ENCODE data around the gene SDR42E1. TPM values are rescaled to one million over a fixed set of nuclear protein-coding genes. Genes with fewer than 3 reads are reported as not detected.

SDR42E1 gene
- total RNA-seq, 1 donor from 2014 or later, result 0.02 TPM

- H3K4me1 Mint-ChIP-seq (ENCODE audit: low read depth), result no peaks in the 10 kb centered on the region
- DNase-seq (ENCODE audit: low spot score, unreplicated experiment), result no peak
- no peak for TF ChIP-seq CTCF (IDR thresholded peaks at IDR 0.05; ENCODE audit: unreplicated experiment)
- no peak overlapping the region for H3K27ac Mint-ChIP-seq
- peaks cover 20% of the 10 kb centered on the region for H3K27me3 Mint-ChIP-seq
- peaks cover 10% of the 10 kb centered on the region for H3K9me3 Mint-ChIP-seq (ENCODE audit: low read depth)
- H3K36me3 Mint-ChIP-seq (ENCODE audit: insufficient read depth), result no peaks in the 10 kb centered on the region
- H3K4me3 Mint-ChIP-seq (ENCODE audit: low read depth), result no peak overlapping the region
These were observed 13.0 kb upstream of the SDR42E1 start for GRCh38 chr16:82024316-82024715.

GRCh38 chr16:82023206-82023605 is 11.9 kb upstream of the SDR42E1 start:
- no peak overlapping the region for H3K4me3 Mint-ChIP-seq (ENCODE audit: low read depth)
- H3K27me3 Mint-ChIP-seq, result peaks cover 28% of the 10 kb centered on the region
- no peaks in the 10 kb centered on the region for H3K36me3 Mint-ChIP-seq (ENCODE audit: insufficient read depth)
- no peak for TF ChIP-seq CTCF (IDR thresholded peaks at IDR 0.05; ENCODE audit: unreplicated experiment)
- no peak for DNase-seq (ENCODE audit: low spot score, unreplicated experiment)
- no peaks in the 10 kb centered on the region for H3K4me1 Mint-ChIP-seq (ENCODE audit: low read depth)
- H3K27ac Mint-ChIP-seq, result no peak overlapping the region
- peaks cover 10% of the 10 kb centered on the region for H3K9me3 Mint-ChIP-seq (ENCODE audit: low read depth)

GRCh38 chr16:82020051-82020450 is 8.8 kb upstream of the SDR42E1 start:
- no peak overlapping the region for H3K4me3 Mint-ChIP-seq (ENCODE audit: low read depth)
- TF ChIP-seq CTCF (IDR thresholded peaks at IDR 0.05; ENCODE audit: unreplicated experiment), result no peak
- H3K27me3 Mint-ChIP-seq, result peaks cover 27% of the 10 kb centered on the region
- H3K4me1 Mint-ChIP-seq (ENCODE audit: low read depth), result no peaks in the 10 kb centered on the region
- DNase-seq (ENCODE audit: low spot score, unreplicated experiment), result no peak
- H3K36me3 Mint-ChIP-seq (ENCODE audit: insufficient read depth), result no peaks in the 10 kb centered on the region
- H3K27ac Mint-ChIP-seq, result no peak overlapping the region
- peaks cover 8% of the 10 kb centered on the region for H3K9me3 Mint-ChIP-seq (ENCODE audit: low read depth)

- H3K9me3 Mint-ChIP-seq (ENCODE audit: low read depth), result peaks cover 11% of the 10 kb centered on the region
- no peak overlapping the region for H3K4me3 Mint-ChIP-seq (ENCODE audit: low read depth)
- no peak overlapping the region for H3K27ac Mint-ChIP-seq
- no peak for DNase-seq (ENCODE audit: low spot score, unreplicated experiment)
- peaks cover 27% of the 10 kb centered on the region for H3K27me3 Mint-ChIP-seq
- no peaks in the 10 kb centered on the region for H3K4me1 Mint-ChIP-seq (ENCODE audit: low read depth)
- H3K36me3 Mint-ChIP-seq (ENCODE audit: insufficient read depth), result no peaks in the 10 kb centered on the region
- no peak for TF ChIP-seq CTCF (IDR thresholded peaks at IDR 0.05; ENCODE audit: unreplicated experiment)
These were observed 8.3 kb upstream of the SDR42E1 start for GRCh38 chr16:82019535-82019934.

GRCh38 chr16:82017911-82018568 is 6.8 kb upstream of the SDR42E1 start:
- no peak for DNase-seq (ENCODE audit: low spot score, unreplicated experiment)
- Mint-ChIP-seq H3K27ac (no peak overlapping the region), H3K27me3 (peaks cover 18% of the 10 kb centered on the region), H3K36me3 (ENCODE audit: insufficient read depth) (no peaks in the 10 kb centered on the region), H3K4me1 (ENCODE audit: low read depth) (no peaks in the 10 kb centered on the region), H3K4me3 (ENCODE audit: low read depth) (no peak overlapping the region), H3K9me3 (ENCODE audit: low read depth) (peaks cover 4% of the 10 kb centered on the region)
- no peak for TF ChIP-seq CTCF (IDR thresholded peaks at IDR 0.05; ENCODE audit: unreplicated experiment)

All from progenitor cell of endocrine pancreas (in vitro differentiated cells).